Mucosa of rectum (tissue), 2 donors: ENCODE data around the gene CARD19.
A peak's percentile ranks its signal among the peaks of the same experiment; 100 is the strongest.

Source experiments
- H3K27ac ChIP-seq, 2 donors: one replicate each; pipeline ENCODE4 v1.7.0; 2013; ENCODE audit warnings: inconsistent platforms in 2 of 2, low read depth in 2 of 2, low read length in 2 of 2
- H3K27me3 ChIP-seq, 2 donors: one replicate each; pipeline ENCODE4 v1.7.0; 2013; ENCODE audit warnings: low read length in 2 of 2; ENCODE audit not compliant: control insufficient read depth in 2 of 2, insufficient read depth in 2 of 2
- H3K36me3 ChIP-seq, 2 donors: one replicate each; pipeline ENCODE4 v1.7.0; 2013; ENCODE audit warnings: low read length in 2 of 2; ENCODE audit not compliant: control insufficient read depth in 2 of 2, insufficient read depth in 2 of 2
- H3K4me1 ChIP-seq, 2 donors: one replicate each; pipeline ENCODE4 v1.7.0; 2013; ENCODE audit warnings: low read length in 2 of 2, mild to moderate bottlenecking in 1 of 2; ENCODE audit not compliant: control insufficient read depth in 2 of 2, insufficient read depth in 2 of 2
- H3K4me3 ChIP-seq, 2 donors: one replicate each; pipeline ENCODE4 v1.7.0; 2013; ENCODE audit warnings: low read length in 2 of 2
- H3K9ac ChIP-seq, 2 donors: one replicate each; pipeline ENCODE4 v1.7.0; 2013; ENCODE audit warnings: low read length in 2 of 2, low read depth in 1 of 2, mild to moderate bottlenecking in 1 of 2
- H3K9me3 ChIP-seq, 2 donors: one replicate each; pipeline ENCODE4 v1.7.0; 2013; ENCODE audit warnings: low read length in 2 of 2; ENCODE audit not compliant: control insufficient read depth in 2 of 2
- donor health status: healthy.
- donor health status: Normal muscosa, but diverticular disease.

CARD19 gene

GRCh38 chr9:93119953-93120845 lies 24.2 kb downstream of the CARD19 start:
- H3K27ac ChIP-seq, result peak overlapping the region; percentile 16 to 68
- no peaks in the 10 kb centered on the region for H3K9me3 ChIP-seq
- no peak overlapping the region for H3K4me3 ChIP-seq
- no peaks in the 10 kb centered on the region for H3K27me3 ChIP-seq
- H3K4me1 ChIP-seq, result peaks cover 7 to 13% of the 10 kb centered on the region in 2 donors
- peaks cover 2 to 18% of the 10 kb centered on the region in 2 donors for H3K36me3 ChIP-seq
- no peak overlapping the region for H3K9ac ChIP-seq

GRCh38 chr9:93120846-93121315 lies 24.9 kb downstream of the CARD19 start:
- no peak overlapping the region for H3K9ac ChIP-seq
- peaks cover 2 to 20% of the 10 kb centered on the region in 2 donors for H3K36me3 ChIP-seq
- no peak overlapping the region for H3K4me3 ChIP-seq
- peak overlapping the region in 1 of 2 donors; percentile 68 for H3K27ac ChIP-seq
- no peaks in the 10 kb centered on the region for H3K27me3 ChIP-seq
- no peaks in the 10 kb centered on the region for H3K9me3 ChIP-seq
- H3K4me1 ChIP-seq, result peaks cover 7 to 13% of the 10 kb centered on the region in 2 donors

GRCh38 chr9:93121316-93122241 lies 25.6 kb downstream of the CARD19 start:
- Histone ChIP-seq H3K36me3 (peaks cover 2 to 23% of the 10 kb centered on the region in 2 donors), H3K4me1 (peaks cover 7 to 16% of the 10 kb centered on the region in 2 donors), H3K27ac (peak overlapping the region in 1 of 2 donors; percentile 5), H3K9me3 (no peaks in the 10 kb centered on the region), H3K27me3 (no peaks in the 10 kb centered on the region), H3K9ac (no peak overlapping the region), H3K4me3 (no peak overlapping the region)

DNA sequence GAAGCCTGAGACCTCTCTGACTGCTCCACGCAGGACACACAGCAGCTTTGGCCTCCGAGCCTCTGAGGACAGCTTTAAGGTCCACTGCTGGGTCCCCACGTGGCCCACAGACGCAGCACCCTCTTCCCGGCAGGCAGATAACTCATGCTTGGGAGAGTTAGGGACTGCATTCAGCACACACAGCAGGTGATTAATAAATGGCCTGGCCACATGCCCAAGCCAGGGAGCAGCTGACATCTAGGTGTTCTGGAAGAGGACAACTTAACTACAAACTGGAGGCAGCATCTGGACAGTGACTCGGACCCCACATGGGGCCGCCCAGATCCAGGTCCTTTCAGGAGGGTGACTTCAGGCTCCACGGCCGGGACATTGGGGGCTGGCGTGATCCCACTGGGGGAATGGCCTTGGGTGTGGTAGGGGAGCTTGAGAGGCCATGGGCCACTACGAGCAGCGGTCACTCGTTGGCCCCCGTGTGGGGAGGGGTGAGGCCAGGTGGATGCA lies 26.8 kb downstream of the CARD19 start:
- no peak overlapping the region for H3K4me3 ChIP-seq
- no peaks in the 10 kb centered on the region for H3K9me3 ChIP-seq
- H3K27me3 ChIP-seq, result no peaks in the 10 kb centered on the region
- H3K9ac ChIP-seq, result no peak overlapping the region
- H3K36me3 ChIP-seq, result peaks cover 2 to 23% of the 10 kb centered on the region in 2 donors
- H3K4me1 ChIP-seq, result peaks cover 12 to 24% of the 10 kb centered on the region in 2 donors
- H3K27ac ChIP-seq, result no peak overlapping the region

- H3K4me3 ChIP-seq, result no peak overlapping the region
- H3K9me3 ChIP-seq, result no peaks in the 10 kb centered on the region
- H3K9ac ChIP-seq, result no peak overlapping the region
- H3K36me3 ChIP-seq, result peaks cover 2 to 23% of the 10 kb centered on the region in 2 donors
- H3K27me3 ChIP-seq, result no peaks in the 10 kb centered on the region
- peaks cover 15 to 31% of the 10 kb centered on the region in 2 donors for H3K4me1 ChIP-seq
- no peak overlapping the region for H3K27ac ChIP-seq
Observed at GRCh38 chr9:93123561-93124283, 27.7 kb downstream of the CARD19 start.

GRCh38 chr9:93124793-93125192 lies 28.8 kb downstream of the CARD19 start:
- no peaks in the 10 kb centered on the region for H3K27me3 ChIP-seq
- no peak overlapping the region for H3K4me3 ChIP-seq
- peaks cover 2 to 23% of the 10 kb centered on the region in 2 donors for H3K36me3 ChIP-seq
- H3K9ac ChIP-seq, result no peak overlapping the region
- no peaks in the 10 kb centered on the region for H3K9me3 ChIP-seq
- no peak overlapping the region for H3K27ac ChIP-seq
- peaks cover 9 to 29% of the 10 kb centered on the region in 2 donors for H3K4me1 ChIP-seq

GRCh38 chr9:93125331-93125894 lies 29.4 kb downstream of the CARD19 start:
- H3K27ac ChIP-seq, result no peak overlapping the region
- H3K4me3 ChIP-seq, result no peak overlapping the region
- peaks cover 8 to 29% of the 10 kb centered on the region in 2 donors for H3K4me1 ChIP-seq
- H3K36me3 ChIP-seq, result peaks cover 2 to 23% of the 10 kb centered on the region in 2 donors
- no peaks in the 10 kb centered on the region for H3K9me3 ChIP-seq
- no peaks in the 10 kb centered on the region for H3K27me3 ChIP-seq
- H3K9ac ChIP-seq, result no peak overlapping the region

GRCh38 chr9:93126151-93126781 lies 30.2 kb downstream of the CARD19 start:
- H3K27me3 ChIP-seq, result no peaks in the 10 kb centered on the region
- H3K9me3 ChIP-seq, result no peaks in the 10 kb centered on the region
- H3K9ac ChIP-seq, result no peak overlapping the region
- H3K4me1 ChIP-seq, result peaks cover 12 to 31% of the 10 kb centered on the region in 2 donors
- H3K27ac ChIP-seq, result peak overlapping the region in 1 of 2 donors; percentile 67
- peaks cover 2 to 22% of the 10 kb centered on the region in 2 donors for H3K36me3 ChIP-seq
- no peak overlapping the region for H3K4me3 ChIP-seq
